ENCODE results near the gene NAIF1. TPM values are rescaled to one million over a fixed set of nuclear protein-coding genes. Genes with fewer than 3 reads are reported as not detected.
"Not testable (repeated sequence)": the region's sequence is repeated elsewhere in the genome, so short reads cannot be mapped to it uniquely, and the experiment has no call there.

Gene NAIF1
- total RNA-seq, 1 experiment from 2014 or later: 11.0 TPM

GRCh38 chr9:128072144-128073021, 5.3 kb upstream of the NAIF1 start:
- H4K20me1 ChIP-seq (ENCODE audit: insufficient read depth): no peaks in the 10 kb centered on the region
- H3K27me3 ChIP-seq (ENCODE audit: insufficient read depth, low read length): no peaks in the 10 kb centered on the region
- H3K4me1 ChIP-seq (ENCODE audit: control insufficient read depth in 1 of 2, insufficient read depth in 2 of 2, low read length in 2 of 2): peaks cover 42 to 43% of the 10 kb centered on the region in 2 experiments
- H3K4me3 ChIP-seq (replicated peaks in 1 of 2; ENCODE audit: low read depth in 1 of 2, low read length in 2 of 2): no peak overlapping the region
- peak overlapping the region; percentile 48 for H3K4me2 ChIP-seq (ENCODE audit: low read length)
- peaks cover 85% of the 10 kb centered on the region for H3K79me2 ChIP-seq (ENCODE audit: insufficient read depth, low read length)
- no peaks in the 10 kb centered on the region for H3K9me2 ChIP-seq (ENCODE audit: insufficient read depth)
- intact Hi-C loops (cut with micrococcal nuclease): no loop called here
- no peaks in the 10 kb centered on the region; a peak in 1 of 4 replicates for H3K36me3 ChIP-seq (ENCODE audit: control insufficient read depth in 1 of 2, insufficient read depth in 2 of 2, low read length in 2 of 2)
- no peak for ATAC-seq
- BruUV-seq (replicated peaks): TSS peak; percentile 2
- H2AFZ ChIP-seq (ENCODE audit: low read depth, low read length, poor library complexity, severe bottlenecking): no peak overlapping the region
- H3K9ac ChIP-seq (ENCODE audit: low read length): no peak overlapping the region
- ChIA-PET CTCF (interaction anchor here (0.6 to 1.5 kb wide), 3 partner anchors 11 to 45 kb away, joined by 3 to 8 read pairs (median 3); no protein-coding TSS in a partner anchor), RAD21 (ENCODE audit: low non-redundant PET in 1 of 2, low total read pairs in 2 of 2, uncharacterized antibody in 2 of 2, unreplicated experiment in 2 of 2) (no interaction called here), POLR2A (interaction anchor here (1.1 to 1.3 kb wide), 2 partner anchors 21 to 43 kb away, joined by 3 to 5 read pairs; no protein-coding TSS in a partner anchor)
- no peak for DNase-seq (ENCODE audit: low read depth, low spot score)
- H3K27ac ChIP-seq (ENCODE audit: low read depth, low read length): peak overlapping the region; percentile 56
- TF ChIP-seq RAD21 (IDR thresholded peaks at IDR 0.05; ENCODE audit: low read depth): no peak
- TF ChIP-seq SP1 (IDR thresholded peaks at IDR 0.05; ENCODE audit: low read depth): no peak
- TF ChIP-seq POLR2AphosphoS5 (IDR thresholded peaks at IDR 0.05; ENCODE audit: low read depth, low read length): no peak
- no peak for TF ChIP-seq YY1 (IDR thresholded peaks at IDR 0.05; ENCODE audit: extremely low read depth, insufficient replicate concordance, low read depth, low read length)
- no peak for TF ChIP-seq ZFX (IDR thresholded peaks at IDR 0.05)
- no peak for TF ChIP-seq ELF1 (IDR thresholded peaks at IDR 0.05; ENCODE audit: borderline replicate concordance, low read depth)
- no peaks in the 10 kb centered on the region for H3K9me3 ChIP-seq (ENCODE audit: control insufficient read depth in 1 of 2, insufficient read depth in 1 of 2, low read depth in 1 of 2, low read length in 2 of 2)

GRCh38 chr9:128071475-128071874, 4.4 kb upstream of the NAIF1 start:
- POLR2A ChIA-PET; BruUV-seq (replicated peaks); ATAC-seq; H2AFZ ChIP-seq (ENCODE audit: low read depth, low read length, poor library complexity, severe bottlenecking); H3K4me3 ChIP-seq (replicated peaks in 1 of 2; ENCODE audit: low read depth in 1 of 2, low read length in 2 of 2); intact Hi-C loops (cut with micrococcal nuclease); H3K36me3 ChIP-seq (ENCODE audit: control insufficient read depth in 1 of 2, insufficient read depth in 2 of 2, low read length in 2 of 2); H3K9ac ChIP-seq (ENCODE audit: low read length); H3K4me2 ChIP-seq (ENCODE audit: low read length); H3K27me3 ChIP-seq (ENCODE audit: insufficient read depth, low read length); H4K20me1 ChIP-seq (ENCODE audit: insufficient read depth); H3K9me3 ChIP-seq (ENCODE audit: control insufficient read depth in 1 of 2, insufficient read depth in 1 of 2, low read depth in 1 of 2, low read length in 2 of 2); H3K9me2 ChIP-seq (ENCODE audit: insufficient read depth); DNase-seq (ENCODE audit: low read depth, low spot score); RAD21 ChIA-PET (ENCODE audit: low non-redundant PET in 1 of 2, low total read pairs in 2 of 2, uncharacterized antibody in 2 of 2, unreplicated experiment in 2 of 2): not testable (repeated sequence)
- peaks cover 40% of the 10 kb centered on the region in 2 experiments for H3K4me1 ChIP-seq (ENCODE audit: control insufficient read depth in 1 of 2, insufficient read depth in 2 of 2, low read length in 2 of 2)
- peak overlapping the region; percentile 56 for H3K27ac ChIP-seq (ENCODE audit: low read depth, low read length)
- H3K79me2 ChIP-seq (ENCODE audit: insufficient read depth, low read length): peaks cover 81% of the 10 kb centered on the region
- CTCF ChIA-PET: interaction anchor here (1.5 kb wide), 1 partner anchor 12 kb away, joined by 8 read pairs; no protein-coding TSS in a partner anchor

Measured in HCT116 (cell line).